AG20443 (cell line): ENCODE measurements around the gene PNPLA2.
A peak's percentile ranks its signal among the peaks of the same experiment; 100 is the strongest.

Source experiments
- DNase-seq: peaks from one replicate; pipeline ENCODE4 v3.0.0; 2012; ENCODE audit warnings: low spot score, mixed read lengths

Gene PNPLA2

GRCh38 chr11:819129-819931 is 616 bp downstream of the PNPLA2 start:
- peak; percentile 95 for DNase-seq

- peak; percentile 58 for DNase-seq
Measured at GRCh38 chr11:819943-820649, 1.4 kb downstream of the PNPLA2 start.

GRCh38 chr11:820655-821511 is 2.2 kb downstream of the PNPLA2 start:
- peak; percentile 89 for DNase-seq

- DNase-seq = no peak
Measured at GRCh38 chr11:821512-822371, 3.0 kb downstream of the PNPLA2 start.

GRCh38 chr11:823441-824291 is 5.0 kb downstream of the PNPLA2 start:
- DNase-seq = no peak

- DNase-seq = no peak
Measured at GRCh38 chr11:824292-824880, 5.7 kb downstream of the PNPLA2 start.

- DNase-seq = no peak
Measured at GRCh38 chr11:824942-825341, 6.2 kb downstream of the PNPLA2 start.

GRCh38 chr11:825366-826226 is 6.9 kb downstream of the PNPLA2 start:
- DNase-seq = no peak

- DNase-seq = no peak
Measured at GRCh38 chr11:826227-826621, 7.5 kb downstream of the PNPLA2 start.

- DNase-seq = no peak
Measured at GRCh38 chr11:826836-827145, 8.1 kb downstream of the PNPLA2 start.

- no peak for DNase-seq
Measured at GRCh38 chr11:827146-827896, 8.6 kb downstream of the PNPLA2 start.

GRCh38 chr11:827897-828192 is 9.1 kb downstream of the PNPLA2 start, which contains the start of gene CRACR2B:
Gene CRACR2B, plus strand, starts transcription at chr11:827919. Its CDS starts 689 bp downstream, at chr11:828608.
- no peak for DNase-seq

- DNase-seq = no peak
Measured at GRCh38 chr11:828506-829175, 9.9 kb downstream of the PNPLA2 start.

- DNase-seq = no peak
Measured at GRCh38 chr11:829176-829846, 10.6 kb downstream of the PNPLA2 start.

- no peak for DNase-seq
Measured at GRCh38 chr11:829847-830294, 11.2 kb downstream of the PNPLA2 start.

GRCh38 chr11:830295-831117 is 11.8 kb downstream of the PNPLA2 start:
- DNase-seq = peak; percentile 79
